NK-92 (cell line): ENCODE data around the gene SHC2.

Experiments
- DNase-seq: peaks from one replicate; lab custom pipeline; 2025; ENCODE audit not compliant: unreplicated experiment; lab: John Stamatoyannopoulos, UW

SHC2 gene, protein sequence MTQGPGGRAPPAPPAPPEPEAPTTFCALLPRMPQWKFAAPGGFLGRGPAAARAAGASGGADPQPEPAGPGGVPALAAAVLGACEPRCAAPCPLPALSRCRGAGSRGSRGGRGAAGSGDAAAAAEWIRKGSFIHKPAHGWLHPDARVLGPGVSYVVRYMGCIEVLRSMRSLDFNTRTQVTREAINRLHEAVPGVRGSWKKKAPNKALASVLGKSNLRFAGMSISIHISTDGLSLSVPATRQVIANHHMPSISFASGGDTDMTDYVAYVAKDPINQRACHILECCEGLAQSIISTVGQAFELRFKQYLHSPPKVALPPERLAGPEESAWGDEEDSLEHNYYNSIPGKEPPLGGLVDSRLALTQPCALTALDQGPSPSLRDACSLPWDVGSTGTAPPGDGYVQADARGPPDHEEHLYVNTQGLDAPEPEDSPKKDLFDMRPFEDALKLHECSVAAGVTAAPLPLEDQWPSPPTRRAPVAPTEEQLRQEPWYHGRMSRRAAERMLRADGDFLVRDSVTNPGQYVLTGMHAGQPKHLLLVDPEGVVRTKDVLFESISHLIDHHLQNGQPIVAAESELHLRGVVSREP

DNA sequence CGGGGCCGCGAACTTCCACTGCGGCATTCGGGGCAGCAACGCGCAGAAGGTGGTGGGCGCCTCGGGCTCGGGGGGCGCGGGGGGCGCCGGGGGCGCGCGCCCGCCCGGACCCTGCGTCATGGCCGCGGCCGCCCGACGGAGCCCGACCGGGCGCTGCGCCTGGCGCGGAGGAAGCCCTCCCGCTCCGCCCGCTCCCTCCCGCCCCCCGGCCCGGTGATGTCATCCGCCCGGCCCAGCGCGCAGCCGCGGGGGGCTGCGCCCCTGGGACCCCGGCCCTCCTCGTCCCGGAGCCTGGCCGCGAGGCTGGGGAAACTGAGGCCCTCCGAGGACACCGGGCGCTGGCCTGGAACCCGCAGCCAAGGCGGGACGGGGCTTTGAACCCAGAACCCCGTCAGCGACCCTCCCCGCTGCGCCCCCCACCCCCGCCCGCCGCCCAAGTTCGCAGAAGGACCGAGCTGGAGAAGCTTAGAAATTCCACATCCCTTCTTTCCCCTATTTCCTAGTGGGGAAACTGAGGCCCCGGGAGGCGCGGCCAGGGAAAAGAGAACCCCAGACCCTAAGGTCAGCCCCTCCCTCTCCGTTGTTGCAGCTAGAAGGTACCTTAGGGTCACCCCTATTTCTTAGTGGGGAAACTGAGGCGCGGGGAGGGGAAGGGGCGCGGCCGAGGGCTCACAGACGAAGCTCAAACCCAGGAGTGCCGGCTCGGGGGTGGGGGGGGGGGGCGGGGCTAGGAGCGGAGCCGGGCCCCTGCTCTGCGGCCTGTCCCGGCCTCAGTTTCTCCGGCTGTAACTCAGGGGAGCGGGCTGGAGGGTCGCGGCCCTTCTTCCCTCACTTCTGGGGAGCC, at the start of gene SHC2:
Gene SHC2, minus strand, starts transcription at position 157 of the 844 bp plus-strand sequence. Its CDS starts 37 bp downstream, at position 120.
- no peak for DNase-seq

DNA sequence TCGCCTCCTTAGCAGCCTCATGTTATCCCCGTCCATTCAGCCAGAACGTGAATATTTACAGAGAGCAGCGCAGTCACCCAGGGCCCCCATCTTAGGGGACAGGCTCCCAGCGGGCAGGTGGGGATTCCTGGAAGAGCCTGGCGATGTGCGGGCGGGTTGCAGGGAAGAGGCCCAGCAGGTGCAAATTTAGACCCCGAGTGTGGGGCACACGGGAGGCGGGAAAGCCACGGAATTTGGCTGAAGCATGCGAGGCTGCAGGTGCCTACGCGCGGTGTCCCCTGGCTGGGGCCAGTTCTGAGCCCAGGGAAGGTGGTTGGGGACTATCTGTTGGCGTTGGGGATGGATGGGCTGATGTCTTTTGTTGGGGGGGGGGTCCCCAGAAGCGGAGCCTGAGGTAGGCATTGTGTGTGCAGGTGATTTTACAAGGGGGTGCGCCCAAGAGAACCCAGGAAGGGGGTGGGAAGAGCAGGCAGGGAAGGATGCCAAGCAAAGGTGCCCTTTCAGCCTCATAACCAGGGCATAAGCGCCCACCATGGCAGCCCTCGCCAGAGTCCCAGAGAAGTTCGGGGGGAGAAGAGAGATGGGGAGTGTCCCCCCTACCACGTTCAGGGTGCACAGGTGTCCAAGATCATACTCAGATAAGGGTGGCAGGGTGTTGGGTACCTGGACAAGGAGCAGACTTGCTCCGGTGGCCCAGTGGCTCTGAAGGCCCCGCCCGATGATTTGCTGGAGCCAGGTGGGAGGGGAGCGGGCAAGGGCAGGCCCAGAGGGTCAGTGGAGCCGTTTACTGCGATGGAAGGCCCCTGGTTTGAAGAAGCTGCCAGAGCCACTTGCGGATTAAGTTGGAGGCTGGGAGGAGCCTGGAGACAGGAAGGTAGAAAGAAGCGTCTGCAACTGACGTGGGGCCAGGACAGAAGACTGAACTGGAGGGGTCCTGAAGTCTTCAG, 47.6 kb upstream of the SHC2 start:
- no peak for DNase-seq

DNA sequence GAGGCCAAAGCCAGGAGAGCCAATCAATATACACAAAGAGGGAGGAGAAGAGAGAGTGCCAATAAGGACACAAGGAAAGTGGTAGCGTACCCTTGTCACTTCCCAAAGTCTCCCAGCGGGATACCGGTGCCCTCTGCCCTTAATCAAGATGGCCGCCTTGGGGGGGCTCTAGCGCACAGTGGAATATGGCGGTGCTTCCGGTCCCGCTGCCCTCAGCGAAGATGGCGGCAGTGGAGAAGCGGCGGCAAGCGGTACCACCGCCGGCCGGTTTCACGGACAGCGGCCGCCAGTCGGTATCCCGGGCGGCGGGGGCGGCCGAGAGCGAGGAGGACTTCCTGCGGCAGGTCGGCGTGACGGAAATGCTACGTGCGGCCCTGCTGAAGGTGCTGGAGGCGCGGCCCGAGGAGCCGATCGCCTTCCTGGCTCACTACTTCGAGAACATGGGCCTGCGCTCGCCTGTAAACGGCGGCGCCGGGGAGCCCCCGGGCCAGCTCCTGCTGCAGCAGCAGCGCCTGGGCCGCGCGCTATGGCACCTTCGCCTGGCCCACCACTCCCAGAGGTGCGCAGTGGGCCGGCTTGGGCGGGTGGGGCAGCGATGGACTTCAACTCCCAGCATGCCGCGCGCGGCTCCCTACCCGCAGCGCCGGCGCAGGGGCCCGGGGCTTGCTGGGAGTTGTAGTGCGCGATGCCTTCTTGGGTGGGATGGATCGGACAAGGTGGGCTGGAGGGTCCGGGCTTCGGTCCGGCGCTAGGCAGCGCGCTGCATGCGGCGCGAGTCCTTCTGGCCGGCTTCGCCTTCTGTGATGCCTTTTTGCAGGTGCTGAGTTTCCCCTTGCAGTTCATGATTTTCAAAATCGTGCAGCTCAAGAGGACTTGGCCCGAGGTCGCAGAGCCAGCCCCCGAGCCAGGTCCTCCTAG, 46.7 kb upstream of the SHC2 start, which contains the start of gene TPGS1:
Gene TPGS1, plus strand, starts transcription at position 212 of the 918 bp plus-strand sequence. Its CDS starts 10 bp downstream, at position 222.
- DNase-seq, result no peak

DNA sequence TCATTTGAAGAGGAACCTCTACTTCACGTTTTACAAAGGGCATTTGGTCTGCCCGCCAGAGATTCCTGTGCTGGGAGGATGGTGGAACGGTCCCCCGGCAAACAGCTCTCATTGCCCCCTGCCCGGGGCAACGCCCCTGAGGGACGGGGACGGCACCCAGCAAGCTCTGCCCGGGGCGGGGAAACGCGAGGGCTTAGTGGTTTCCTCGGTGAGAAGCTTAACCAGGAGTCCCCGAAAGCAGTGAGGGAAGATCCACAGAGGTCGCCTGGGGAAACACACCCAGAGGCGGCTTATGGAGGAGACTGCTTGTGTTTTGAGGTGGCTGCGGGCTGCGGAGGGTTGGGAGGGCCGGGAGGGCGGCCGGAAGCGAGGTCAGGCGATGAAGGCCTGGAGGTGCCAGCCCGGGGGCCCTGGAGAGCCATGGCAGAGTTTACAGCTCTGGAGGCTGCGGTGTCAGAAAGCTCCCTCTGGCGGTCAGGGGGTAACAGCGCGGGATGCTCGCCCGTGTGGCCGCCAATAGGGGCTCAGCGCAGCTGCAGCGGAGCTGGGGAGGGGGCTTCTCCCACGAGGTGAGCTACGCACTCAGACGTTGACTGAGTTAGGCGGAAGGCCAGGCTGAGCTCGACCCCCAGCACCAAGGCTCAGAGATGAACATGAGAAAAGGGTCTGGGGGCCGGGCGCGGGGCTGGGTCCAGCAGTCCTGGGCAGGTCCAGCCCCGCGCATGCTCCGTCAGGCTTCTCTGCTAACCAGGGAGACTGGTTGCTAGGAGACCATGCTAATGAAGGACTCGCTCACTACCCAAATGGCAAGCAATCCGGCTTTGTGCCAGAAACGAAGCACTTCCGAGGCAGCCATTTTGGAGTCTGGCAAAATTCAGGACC, 45.8 kb upstream of the SHC2 start:
- DNase-seq, result peak; percentile 55

DNA sequence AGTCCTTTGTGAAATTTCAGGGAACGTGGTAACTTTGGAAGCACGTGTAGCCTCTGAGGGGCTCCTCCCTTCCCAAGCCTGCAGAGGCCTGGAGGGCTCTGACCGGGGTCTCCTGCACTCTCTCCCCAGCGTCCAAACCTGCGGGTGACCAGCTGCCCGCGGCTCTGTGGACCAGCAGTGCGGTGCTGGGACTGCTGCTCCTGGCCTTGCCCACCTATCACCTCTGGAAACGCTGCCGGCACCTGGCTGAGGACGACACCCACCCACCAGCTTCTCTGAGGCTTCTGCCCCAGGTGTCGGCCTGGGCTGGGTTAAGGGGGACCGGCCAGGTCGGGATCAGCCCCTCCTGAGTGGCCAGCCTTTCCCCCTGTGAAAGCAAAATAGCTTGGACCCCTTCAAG, 43.8 kb upstream of the SHC2 start:
- no peak for DNase-seq

DNA sequence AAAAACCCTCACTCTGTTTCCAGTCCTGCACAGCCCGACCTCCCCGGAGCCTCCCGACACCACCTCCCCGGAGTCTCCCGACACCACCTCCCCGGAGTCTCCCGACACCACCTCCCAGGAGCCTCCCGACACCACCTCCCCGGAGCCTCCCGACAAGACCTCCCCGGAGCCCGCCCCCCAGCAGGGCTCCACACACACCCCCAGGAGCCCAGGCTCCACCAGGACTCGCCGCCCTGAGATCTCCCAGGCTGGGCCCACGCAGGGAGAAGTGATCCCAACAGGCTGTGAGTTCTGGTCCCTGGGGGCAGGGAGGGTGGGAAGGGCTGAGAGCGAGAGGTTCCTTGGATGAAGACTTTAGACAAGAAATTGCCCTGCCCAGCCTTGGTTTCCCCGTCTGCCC, 40.8 kb upstream of the SHC2 start:
- no peak for DNase-seq

DNA sequence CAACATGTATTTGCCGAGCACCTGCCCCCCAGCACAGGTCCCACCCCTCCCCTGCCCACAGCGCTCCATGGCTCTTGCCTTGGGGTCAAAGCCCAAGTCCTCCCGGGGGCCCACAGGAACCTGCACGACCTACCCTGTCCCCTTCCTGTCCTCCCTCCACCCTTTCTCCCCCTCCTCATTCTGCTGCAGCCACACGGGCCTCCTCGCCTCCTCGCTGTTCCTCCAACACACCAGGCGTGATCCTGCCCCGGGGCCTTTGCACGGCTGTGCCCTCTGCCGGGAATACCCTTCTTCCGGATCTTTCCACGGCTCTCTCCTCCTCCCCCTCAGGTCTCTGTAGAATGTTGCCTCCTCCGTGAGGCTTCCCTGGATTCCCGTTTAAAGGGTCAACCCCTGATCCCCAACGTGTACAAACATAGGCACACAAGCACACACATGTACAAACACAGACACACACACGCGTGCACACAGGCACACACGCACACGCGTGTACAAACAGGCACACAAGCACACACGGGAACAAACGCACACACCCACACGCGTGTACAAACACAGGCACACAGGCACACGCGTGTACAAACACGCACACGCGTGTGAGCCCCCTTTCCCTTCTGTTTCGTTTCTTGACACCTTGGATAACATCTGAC, 38.3 kb upstream of the SHC2 start:
- DNase-seq, result no peak

DNA sequence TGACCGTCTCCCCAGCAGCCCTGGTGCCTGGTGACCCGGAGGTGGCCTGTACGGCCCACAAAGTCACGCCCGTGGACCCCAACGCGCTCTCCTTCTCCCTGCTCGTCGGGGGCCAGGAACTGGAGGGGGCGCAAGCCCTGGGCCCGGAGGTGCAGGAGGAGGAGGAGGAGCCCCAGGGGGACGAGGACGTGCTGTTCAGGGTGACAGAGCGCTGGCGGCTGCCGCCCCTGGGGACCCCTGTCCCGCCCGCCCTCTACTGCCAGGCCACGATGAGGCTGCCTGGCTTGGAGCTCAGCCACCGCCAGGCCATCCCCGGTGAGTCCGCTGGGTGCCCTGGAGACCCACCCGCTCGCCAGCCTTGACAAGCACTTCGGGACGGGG, 37.7 kb upstream of the SHC2 start:
- DNase-seq, result no peak

DNA sequence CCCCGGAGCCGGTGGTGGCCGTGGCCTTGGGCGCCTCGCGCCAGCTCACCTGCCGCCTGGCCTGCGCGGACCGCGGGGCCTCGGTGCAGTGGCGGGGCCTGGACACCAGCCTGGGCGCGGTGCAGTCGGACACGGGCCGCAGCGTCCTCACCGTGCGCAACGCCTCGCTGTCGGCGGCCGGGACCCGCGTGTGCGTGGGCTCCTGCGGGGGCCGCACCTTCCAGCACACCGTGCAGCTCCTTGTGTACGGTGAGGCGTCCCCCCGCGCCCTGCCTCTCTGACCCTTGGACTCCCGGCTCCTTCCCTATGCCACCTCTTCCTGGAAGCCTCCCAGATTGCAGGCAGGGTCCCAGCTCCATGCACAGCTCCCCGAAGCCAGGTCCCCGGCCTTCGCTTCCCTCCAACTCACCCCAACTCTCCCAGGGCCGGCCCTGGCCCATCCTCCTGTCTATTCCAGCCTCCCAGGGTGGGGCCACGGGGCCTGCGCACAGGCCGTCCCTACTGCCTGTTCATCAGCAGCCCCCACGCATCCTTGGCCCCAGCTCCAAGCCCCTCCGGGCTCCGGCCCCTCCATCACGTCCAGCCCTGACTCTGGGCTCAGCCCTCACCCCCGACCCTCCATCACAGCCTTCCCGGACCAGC, 37.2 kb upstream of the SHC2 start:
- no peak for DNase-seq

DNA sequence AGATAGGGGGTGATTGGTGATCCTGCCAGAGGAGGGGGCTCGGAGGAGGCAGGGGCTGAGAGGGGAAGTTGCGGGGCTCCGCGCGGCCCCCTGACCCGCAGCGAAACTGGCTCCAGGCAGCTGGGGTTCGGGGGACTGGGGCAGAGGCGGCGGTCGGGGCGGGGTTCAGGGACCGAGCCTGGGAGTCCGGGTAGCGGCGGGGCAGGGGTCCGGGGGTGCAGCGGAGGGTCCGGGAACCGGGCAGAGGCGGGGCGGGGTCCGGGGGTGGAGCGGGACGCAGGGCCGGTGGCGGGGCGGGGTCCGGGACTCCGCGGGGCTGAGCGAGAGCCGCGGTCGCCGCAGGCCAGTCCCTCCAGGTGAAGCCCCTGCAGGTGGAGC, 36.6 kb upstream of the SHC2 start:
- no peak for DNase-seq

DNA sequence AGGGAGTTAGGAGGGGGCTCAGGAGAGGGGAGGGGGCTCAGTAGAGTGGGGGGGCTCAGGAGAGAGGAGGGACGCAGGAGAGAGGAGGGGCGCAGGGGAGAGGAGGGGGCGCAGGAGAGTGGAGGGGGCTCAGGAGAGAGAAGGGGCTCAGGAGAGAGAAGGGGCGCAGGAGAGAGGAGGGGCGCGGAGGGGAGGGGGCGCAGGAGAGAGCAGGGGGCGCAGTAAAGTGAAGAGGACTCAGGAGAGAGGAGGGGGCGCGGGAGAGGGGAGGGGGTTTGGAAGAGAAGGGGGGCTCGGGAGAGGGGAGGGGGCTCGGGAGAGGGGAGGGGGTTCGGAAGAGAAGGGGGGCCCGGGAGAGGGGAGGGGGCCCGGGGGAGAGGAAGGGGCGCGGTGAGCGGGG, 36.2 kb upstream of the SHC2 start:
- no peak for DNase-seq

DNA sequence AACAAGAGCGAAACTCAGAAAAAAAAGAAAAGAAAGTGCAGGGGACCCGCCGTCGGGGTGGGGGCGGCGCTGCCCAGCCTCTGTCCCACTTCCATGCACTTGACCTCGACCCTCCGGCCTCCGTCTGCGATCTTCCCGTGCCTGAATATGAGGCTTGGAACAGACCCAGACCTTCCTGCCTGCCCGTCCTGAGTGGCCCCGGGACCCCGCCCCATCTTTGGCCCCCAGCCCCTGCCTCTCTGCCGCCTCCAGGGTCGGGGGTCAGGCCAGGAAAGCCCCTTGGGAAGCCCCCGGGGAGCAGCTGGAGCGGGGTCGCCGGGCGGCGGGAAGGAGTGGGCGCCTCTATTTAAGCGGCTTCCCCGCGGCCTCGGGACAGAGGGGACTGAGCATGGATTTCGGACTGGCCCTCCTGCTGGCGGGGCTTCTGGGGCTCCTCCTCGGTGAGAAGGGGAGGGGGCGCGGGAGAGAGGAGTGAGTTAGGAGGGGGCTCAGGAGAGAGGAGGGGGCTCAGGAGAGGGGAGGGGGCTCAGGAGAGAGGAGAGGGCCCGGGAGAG, 35.4 kb upstream of the SHC2 start, which contains the start of gene MADCAM1:
Gene MADCAM1, plus strand, starts transcription at position 375 of the 554 bp plus-strand sequence. Its CDS starts 14 bp downstream, at position 389.
- DNase-seq, result no peak

DNA sequence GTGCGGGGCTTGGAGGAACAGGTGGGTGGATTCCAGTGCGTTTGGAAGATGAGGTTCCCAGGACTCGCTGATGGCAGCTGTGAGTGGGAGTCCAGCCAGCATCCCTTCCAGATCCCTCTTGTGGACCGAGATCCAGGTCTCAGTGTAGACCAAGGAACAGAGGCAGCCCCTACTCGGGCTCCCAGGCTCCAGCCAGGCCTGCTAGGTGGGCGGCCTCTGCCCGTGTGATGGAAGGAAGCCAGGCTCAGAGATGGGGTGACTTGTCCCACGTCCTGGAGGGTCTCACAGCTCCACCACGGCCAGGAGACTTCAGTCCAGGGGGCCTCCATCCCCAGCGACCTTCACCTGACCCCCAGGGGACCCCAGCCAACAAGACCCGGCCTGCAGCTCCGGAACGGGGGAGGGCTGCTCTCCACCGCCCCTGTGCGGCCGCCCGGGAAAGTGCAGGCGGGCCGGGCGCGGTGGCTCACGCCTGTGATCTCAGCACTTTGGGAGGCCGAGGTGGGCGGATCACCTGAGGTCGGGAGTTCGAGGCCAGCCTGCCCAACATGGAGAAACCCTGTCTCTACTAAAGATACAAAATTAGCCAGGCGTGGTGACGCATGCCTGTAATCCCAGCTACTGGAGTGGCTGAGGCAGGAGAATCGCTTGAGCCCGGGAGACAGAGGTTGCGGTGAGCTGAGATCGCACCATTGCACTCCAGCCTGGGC, 34.7 kb upstream of the SHC2 start:
- DNase-seq, result no peak

DNA sequence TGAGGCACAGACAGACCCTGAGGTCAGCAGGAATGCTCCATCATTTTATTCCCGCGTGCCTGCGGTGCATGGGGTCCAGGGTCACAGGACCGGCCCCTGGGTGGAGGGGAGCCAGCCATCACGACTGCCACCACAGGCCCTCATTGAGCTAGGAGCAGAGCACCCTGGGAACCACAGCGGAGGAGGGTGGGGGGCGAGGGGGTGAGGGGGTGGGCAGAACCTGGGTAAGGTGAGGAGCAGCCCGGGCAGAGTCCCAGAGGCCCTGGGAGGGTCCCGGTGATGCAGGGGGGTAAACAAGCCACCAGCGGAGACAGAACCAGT, 34.2 kb upstream of the SHC2 start:
- DNase-seq, result no peak

DNA sequence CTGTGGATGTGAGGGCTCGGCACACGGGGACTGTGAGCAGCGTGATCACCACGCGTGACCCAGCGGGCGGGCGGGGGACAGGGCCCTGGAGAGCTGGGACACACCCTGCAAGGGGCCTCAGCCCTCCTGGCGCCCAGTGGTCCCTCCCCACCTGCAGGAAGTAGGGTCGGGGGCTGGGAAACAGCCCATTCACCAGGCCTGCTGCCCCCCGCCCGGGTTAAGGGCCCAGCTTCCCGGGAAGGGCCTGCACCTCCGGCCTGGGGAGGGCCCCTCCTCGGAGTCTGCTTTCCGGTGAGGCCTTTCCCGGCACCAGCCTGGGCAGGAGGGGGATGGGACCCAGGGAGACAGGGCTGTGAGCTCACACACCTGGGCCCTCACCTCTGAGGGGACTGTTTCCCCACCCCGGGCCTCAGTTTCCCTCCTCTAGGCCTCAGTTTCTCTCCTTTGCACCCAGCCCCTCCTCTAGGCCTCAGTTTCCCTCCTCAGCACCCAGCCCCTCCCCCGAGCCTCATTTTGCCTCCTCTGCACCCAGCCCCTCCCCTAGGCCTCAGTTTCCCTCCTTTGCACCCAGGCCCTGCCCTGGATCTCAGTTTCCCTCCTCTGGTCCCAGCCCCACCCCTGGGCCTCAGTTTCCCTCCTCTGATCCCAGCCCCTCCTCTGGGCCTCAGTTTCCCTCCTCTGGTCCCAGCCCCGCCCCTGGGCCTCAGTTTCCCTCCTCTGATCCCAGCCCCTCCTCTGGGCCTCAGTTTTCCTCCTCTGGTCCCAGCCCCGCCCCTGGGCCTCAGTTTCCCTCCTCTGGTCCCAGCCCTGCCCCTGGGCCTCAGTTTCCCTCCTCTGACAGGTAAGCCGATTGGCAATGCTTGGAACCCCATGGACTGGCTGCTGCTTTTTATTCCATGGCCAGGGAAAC, 33.6 kb upstream of the SHC2 start:
- no peak for DNase-seq
